Lung (tissue), 12 donors: ENCODE measurements around the gene GTF2IRD1. TPM values are rescaled to one million over a fixed set of nuclear protein-coding genes. Genes with fewer than 3 reads are reported as not detected.

Experiments
- ATAC-seq: fragments of 200-7000 bp; cut with Tn5 transposase; one replicate; pipeline ENCODE4 v1.9.1; 2020; ENCODE audit warnings: moderate number of reproducible peaks; ENCODE audit not compliant: insufficient read depth, low FRiP score
- DNase-seq, 3 donors: peaks; one replicate each; pipeline ENCODE4 v3.0.0-alpha.2; 2013 to 2017
- H3K27ac ChIP-seq, 2 donors: one replicate each; pipeline ENCODE4 v1.5.1; 2013; ENCODE audit warnings: mild to moderate bottlenecking in 2 of 2, moderate library complexity in 2 of 2, control low read depth in 1 of 2, inconsistent platforms in 1 of 2, low read depth in 1 of 2, low read length in 1 of 2
- H3K27me3 ChIP-seq, 3 donors: one replicate each; pipeline ENCODE4 v1.5.1; 2013; ENCODE audit warnings: low read length in 2 of 3; ENCODE audit not compliant: control insufficient read depth in 3 of 3, insufficient read depth in 3 of 3
- H3K36me3 ChIP-seq, 4 donors: one replicate each; pipeline ENCODE4 v1.5.1; 2013; ENCODE audit warnings: low read length in 4 of 4, mild to moderate bottlenecking in 1 of 4, moderate library complexity in 1 of 4; ENCODE audit not compliant: control insufficient read depth in 4 of 4, insufficient read depth in 4 of 4
- H3K4me1 ChIP-seq, 5 donors: one replicate each; pipeline ENCODE4 v1.5.1; 2013; ENCODE audit warnings: low read length in 5 of 5, mild to moderate bottlenecking in 2 of 5, moderate library complexity in 1 of 5; ENCODE audit not compliant: control insufficient read depth in 5 of 5, insufficient read depth in 5 of 5
- H3K4me3 ChIP-seq: one replicate; pipeline ENCODE4 v1.5.1; 2013; ENCODE audit warnings: mild to moderate bottlenecking, control low read depth, moderate library complexity
- H3K9ac ChIP-seq, 2 donors: one replicate each; pipeline ENCODE4 v1.5.1; 2013; ENCODE audit warnings: low read length in 2 of 2, control low read depth in 1 of 2; ENCODE audit not compliant: insufficient read depth in 1 of 2
- H3K9me3 ChIP-seq, 4 donors: one replicate each; pipeline ENCODE4 v1.5.1; 2013; ENCODE audit warnings: low read length in 3 of 4, mild to moderate bottlenecking in 1 of 4, moderate library complexity in 1 of 4; ENCODE audit not compliant: control insufficient read depth in 4 of 4, insufficient read depth in 3 of 4
- WGBS, 2 donors: extraction: QIAGEN DNeasy Blood & Tissue Kit; methylation state at CpG; one replicate each; pipeline ENCODE4 v1.1.7; 2013; 5-methylcytosine and 5-hydroxymethylcytosine counted together
- polyA plus RNA-seq, 2 donors: library from polyadenylated mRNA; stranded (reverse); fragments of 200-250 nt; gene quantifications; one replicate each; pipeline ENCODE4 v1.2.1, GENCODE V29; 2013
- total RNA-seq, 2 donors: library from RNA; depleted of rRNA in 1 of 2; stranded (reverse); fragments of >200 nt in 1 of 2; gene quantifications; one replicate each; pipeline ENCODE4 v1.2.1, GENCODE V29; 2014 to 2021
- TF ChIP-seq, protein P1 (sequence below): IDR thresholded peaks from 2 replicates; pipeline ENCODE4 v1.5.1; 2012; ENCODE audit warnings: mild to moderate bottlenecking; ENCODE audit errors: control extremely low read depth, extremely low read depth
- donor health status: control.
- donor health status: control.
- donor health status: Bipolar disorder and iron deficiency.
- donor health status: healthy.
- donor health status: DM: yes; HTN: yes; CAD: no.

Gene GTF2IRD1
- total and polyA plus RNA-seq, 4 donors = 9.3 to 24.1 (median 17.2) TPM

DNA sequence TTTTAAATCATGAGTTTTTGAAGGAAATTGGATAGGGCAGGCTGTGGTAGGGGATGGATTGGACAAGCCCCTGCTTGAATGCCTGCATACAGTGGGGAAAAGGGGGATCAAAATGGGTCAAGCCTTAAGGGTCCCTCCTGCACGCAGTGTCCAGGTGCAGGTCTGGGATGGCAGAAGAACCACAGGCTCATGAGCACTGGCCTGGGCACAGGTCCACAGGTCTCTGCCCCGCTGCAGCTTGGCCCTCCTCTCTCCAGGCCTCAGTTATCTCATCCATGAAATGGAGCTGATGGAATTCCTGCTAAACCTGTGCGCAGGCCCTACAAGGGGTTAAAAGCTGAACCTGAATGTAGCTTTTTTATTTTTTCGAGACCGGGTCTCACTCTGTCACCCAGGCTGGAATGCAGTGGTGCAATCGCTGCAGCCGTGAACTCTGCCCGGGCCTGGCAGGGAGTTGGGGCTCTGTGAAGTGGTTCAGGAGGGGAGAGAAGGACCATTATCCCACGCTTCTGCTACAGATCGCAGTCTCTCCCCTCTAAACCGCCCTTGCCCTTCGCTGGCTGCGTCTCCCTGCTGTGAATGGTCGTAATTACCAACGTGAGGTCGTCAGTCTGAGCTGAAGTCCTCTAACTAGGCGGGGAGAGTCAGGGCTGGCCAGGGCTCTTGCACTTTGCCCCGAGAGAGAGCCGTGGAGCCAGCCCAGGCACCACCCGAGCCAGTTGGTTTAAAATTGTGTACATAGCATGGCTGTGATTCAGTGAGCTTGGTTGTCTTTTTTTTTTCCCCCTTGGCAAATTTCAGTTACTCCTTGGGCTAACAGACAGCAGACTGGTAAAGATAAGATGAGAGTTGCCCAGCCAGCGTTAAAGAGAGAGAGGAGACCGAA, 126.3 kb downstream of the GTF2IRD1 start:
- peaks cover 0 to 2% (median 0%) of the 10 kb centered on the region in 4 donors for H3K36me3 ChIP-seq
- H3K9me3 ChIP-seq = peaks cover 0 to 2% (median 0%) of the 10 kb centered on the region in 4 donors
- TF ChIP-seq, protein P1, sequence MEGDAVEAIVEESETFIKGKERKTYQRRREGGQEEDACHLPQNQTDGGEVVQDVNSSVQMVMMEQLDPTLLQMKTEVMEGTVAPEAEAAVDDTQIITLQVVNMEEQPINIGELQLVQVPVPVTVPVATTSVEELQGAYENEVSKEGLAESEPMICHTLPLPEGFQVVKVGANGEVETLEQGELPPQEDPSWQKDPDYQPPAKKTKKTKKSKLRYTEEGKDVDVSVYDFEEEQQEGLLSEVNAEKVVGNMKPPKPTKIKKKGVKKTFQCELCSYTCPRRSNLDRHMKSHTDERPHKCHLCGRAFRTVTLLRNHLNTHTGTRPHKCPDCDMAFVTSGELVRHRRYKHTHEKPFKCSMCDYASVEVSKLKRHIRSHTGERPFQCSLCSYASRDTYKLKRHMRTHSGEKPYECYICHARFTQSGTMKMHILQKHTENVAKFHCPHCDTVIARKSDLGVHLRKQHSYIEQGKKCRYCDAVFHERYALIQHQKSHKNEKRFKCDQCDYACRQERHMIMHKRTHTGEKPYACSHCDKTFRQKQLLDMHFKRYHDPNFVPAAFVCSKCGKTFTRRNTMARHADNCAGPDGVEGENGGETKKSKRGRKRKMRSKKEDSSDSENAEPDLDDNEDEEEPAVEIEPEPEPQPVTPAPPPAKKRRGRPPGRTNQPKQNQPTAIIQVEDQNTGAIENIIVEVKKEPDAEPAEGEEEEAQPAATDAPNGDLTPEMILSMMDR = no peak
- no peaks in the 10 kb centered on the region for H3K27me3 ChIP-seq
- H3K4me3 ChIP-seq = no peak overlapping the region
- H3K9ac ChIP-seq = peak overlapping the region in 1 of 2 donors; percentile 49
- 60 to 76% methylated on average over 22 of the region's 22 CpGs for WGBS, 2 donors
- DNase-seq = peak; percentile 64 to 71 (median 70)
- peaks cover 0 to 10% (median 6%) of the 10 kb centered on the region in 5 donors for H3K4me1 ChIP-seq
- peak; percentile 70 for ATAC-seq
- peak overlapping the region in 1 of 2 donors; percentile 59 for H3K27ac ChIP-seq

DNA sequence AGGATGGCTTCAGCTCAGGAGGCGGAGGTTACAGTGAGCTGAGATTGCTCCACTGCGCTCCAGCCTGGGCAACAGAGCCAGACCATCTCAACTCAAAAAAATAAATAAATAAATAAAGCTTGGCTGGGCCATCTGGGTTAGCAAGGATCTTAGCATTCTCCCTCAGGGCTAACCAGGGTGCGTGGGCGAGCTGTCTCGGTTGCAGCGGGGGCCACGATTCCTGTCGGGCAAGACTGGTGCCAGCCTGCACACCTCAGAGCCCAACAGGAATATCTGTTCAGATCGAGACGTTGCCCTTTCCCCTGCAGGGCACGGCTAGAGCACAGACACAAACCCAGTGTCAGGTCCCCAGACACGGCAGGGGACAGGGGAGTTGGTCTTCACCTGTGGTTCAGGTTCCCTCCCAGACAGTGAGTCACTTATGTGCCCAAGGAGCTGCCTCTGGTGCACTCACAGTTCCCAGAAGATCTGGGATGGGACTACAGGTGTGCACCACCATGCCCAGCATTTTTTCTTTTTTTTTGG, 128.3 kb downstream of the GTF2IRD1 start:
- Histone ChIP-seq H3K27me3 (no peaks in the 10 kb centered on the region), H3K36me3 (peaks cover 0 to 2% (median 0%) of the 10 kb centered on the region in 4 donors), H3K4me3 (no peak overlapping the region), H3K4me1 (peaks cover 0 to 15% (median 6%) of the 10 kb centered on the region in 5 donors), H3K27ac (no peak overlapping the region), H3K9ac (no peak overlapping the region), H3K9me3 (peaks cover 0 to 2% (median 0%) of the 10 kb centered on the region in 4 donors)
- DNase-seq = no peak
- no peak for ATAC-seq
- TF ChIP-seq, protein P1 = no peak
- WGBS, 2 donors = 92 to 93% methylated on average over 12 of the region's 12 CpGs

DNA sequence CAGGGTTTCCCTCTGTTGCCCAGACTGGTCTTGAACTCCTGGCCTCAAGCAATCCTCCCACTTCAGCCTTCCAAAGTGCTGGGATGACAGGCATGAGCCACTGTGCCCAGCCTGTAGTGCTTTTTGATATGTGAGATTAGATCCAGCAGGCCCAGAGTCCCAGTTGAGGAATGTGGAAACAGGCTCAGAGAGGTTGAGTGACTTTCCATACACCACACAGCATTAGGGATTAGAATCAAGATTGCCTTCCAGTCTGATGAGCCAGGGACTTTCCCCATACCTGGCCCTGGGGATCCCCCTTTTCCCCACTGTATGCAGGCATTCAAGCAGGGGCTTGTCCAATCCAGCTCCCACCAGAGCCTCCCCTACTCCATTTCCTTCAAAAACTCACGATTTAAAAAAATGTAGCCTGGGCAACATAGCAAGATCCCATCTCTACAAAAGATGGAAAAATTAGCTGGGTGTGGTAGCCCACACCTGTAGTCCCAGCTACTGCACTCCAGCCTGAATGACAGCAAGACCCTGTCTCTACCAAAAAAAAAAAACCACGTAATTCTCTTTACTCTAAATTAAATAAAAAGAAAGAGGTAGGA, 128.8 kb downstream of the GTF2IRD1 start:
- 85 to 93% methylated on average over 2 of the region's 2 CpGs for WGBS, 2 donors
- Histone ChIP-seq H3K9ac (no peak overlapping the region), H3K4me1 (peaks cover 0 to 21% (median 8%) of the 10 kb centered on the region in 5 donors), H3K9me3 (peaks cover 0 to 2% (median 0%) of the 10 kb centered on the region in 4 donors), H3K27me3 (no peaks in the 10 kb centered on the region), H3K4me3 (no peak overlapping the region), H3K27ac (no peak overlapping the region), H3K36me3 (peaks cover 0 to 2% (median 0%) of the 10 kb centered on the region in 4 donors)
- TF ChIP-seq, protein P1 = no peak
- ATAC-seq (no peak), DNase-seq (no peak)
